Activated CD4-positive, CD25-positive, alpha-beta regulatory T cell treated with anti-CD3 and anti-CD28 coated beads, Interleukin-2, amount 50 U/mL, for 24 hours (primary cell): Measurements from ENCODE around the gene MICALL1.

Experiments
- ATAC-seq, 2 donors: fragments of 150-1000 bp; cut with Tn5 transposase; one replicate each; pipeline ENCODE4 v1.10.0; 2021; ENCODE audit warnings: mild to moderate bottlenecking in 1 of 2, moderate library complexity in 1 of 2

MICALL1 gene, protein sequence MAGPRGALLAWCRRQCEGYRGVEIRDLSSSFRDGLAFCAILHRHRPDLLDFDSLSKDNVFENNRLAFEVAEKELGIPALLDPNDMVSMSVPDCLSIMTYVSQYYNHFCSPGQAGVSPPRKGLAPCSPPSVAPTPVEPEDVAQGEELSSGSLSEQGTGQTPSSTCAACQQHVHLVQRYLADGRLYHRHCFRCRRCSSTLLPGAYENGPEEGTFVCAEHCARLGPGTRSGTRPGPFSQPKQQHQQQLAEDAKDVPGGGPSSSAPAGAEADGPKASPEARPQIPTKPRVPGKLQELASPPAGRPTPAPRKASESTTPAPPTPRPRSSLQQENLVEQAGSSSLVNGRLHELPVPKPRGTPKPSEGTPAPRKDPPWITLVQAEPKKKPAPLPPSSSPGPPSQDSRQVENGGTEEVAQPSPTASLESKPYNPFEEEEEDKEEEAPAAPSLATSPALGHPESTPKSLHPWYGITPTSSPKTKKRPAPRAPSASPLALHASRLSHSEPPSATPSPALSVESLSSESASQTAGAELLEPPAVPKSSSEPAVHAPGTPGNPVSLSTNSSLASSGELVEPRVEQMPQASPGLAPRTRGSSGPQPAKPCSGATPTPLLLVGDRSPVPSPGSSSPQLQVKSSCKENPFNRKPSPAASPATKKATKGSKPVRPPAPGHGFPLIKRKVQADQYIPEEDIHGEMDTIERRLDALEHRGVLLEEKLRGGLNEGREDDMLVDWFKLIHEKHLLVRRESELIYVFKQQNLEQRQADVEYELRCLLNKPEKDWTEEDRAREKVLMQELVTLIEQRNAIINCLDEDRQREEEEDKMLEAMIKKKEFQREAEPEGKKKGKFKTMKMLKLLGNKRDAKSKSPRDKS

DNA sequence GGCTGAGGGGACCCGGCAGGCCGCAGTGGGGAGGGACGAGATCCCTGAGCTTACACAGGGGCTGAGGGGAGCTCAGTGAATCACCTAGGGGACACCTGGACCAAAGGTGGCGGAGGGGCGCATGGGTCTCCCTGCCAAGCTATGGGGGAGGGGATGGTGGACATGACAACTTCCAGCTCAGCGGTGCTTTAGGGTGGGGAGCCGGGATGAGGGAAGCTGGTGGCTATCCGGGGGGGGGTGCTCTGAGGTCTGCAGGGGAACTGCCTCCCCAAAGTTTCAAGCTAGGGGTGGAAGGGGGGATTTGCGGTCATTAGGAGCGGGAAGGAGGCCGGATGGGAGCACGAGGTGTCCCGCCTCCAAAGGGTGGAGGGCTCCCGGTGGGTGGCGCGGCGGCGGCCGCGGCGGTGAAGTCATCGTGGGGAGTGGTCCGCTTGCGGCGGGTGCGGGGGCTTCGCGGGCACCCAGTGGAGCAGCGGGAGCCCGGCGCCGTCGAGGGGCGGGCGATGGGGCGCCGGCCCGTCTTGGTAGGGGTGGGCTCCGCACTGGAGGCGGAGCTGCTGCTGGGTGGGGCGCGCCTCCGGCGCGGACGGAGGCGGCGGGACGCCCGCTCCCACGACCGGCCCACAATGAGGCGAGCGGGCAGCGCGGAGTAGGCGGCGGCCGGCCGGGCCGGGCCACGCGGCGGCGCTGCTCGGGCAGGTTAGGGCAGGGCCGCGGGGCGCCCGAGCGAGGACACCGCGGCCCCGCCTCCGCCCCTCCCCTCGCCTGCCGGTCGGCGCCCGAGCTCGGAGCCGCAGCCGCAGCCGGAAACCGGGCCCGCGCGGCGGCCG is at the start of gene MICALL1:
Gene MICALL1, plus strand, starts transcription at position 764 of the 830 bp plus-strand sequence. CDS start 126 bp downstream, outside the sequence.
- ATAC-seq, result peak; percentile 86

DNA sequence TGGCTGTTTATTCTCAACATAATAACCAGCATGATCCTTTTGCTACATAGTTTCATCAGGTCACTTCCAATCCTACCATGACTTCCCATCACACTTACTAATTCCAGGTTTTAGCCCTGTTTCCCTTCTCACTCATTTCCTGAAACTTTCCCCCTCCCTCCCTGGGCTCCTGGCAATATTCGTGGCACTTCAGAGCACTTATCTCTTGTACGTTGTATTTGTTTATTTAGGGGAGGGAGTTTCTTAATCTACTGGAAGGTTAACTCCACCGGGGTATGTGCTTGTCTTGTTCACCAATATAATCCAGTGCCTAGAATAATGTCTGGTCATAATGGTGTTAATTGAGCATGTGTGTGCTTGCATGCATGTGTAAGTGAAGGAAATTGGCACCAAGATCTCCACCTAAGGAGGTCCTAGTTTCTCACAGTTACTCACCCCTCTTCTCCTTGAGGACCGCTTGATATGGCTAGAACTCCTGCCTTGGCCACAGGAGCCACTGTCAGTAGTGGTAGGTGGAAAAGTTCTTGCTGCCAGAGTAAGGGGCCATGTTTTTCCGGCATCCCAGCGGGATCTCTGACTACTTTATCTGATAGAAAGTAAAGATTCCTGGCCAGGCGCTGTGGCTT is 45.2 kb upstream of the MICALL1 start:
- ATAC-seq, result no peak

DNA sequence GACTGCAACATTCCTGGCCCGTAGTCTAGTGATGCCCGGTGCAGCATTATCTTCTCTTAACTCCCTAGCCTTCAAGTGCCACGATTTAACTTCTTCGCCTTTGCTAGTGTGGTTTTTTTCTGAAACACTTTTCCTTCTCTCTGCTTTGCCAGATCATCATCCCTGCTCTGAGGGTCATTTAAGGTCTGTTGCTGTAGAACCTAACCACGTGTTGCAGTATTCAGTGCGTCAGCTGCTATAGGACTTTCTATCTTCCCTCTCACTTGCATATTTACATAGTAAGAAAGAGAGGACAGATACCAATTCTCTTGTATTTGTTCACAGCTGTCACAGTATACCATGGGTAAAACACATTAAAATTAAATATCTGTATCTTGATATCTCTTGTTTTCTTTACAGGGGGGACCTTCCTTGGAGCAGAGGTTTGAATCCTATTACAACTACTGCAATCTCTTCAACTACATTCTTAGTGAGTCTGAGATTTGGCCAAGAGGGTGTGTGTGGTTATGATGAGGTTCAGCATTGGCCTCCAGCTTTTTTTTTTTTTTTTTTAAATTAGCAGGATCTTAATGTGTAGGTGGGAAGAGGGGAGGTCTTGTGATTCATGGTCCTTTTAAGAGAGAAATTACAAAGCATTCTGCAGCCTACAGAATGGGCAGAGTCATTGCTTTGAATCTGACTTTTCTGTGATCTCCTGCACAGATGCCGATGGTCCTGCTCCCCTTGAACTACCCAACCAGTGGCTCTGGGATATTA is 43.3 kb upstream of the MICALL1 start:
- ATAC-seq, result peak; percentile 13 to 20

DNA sequence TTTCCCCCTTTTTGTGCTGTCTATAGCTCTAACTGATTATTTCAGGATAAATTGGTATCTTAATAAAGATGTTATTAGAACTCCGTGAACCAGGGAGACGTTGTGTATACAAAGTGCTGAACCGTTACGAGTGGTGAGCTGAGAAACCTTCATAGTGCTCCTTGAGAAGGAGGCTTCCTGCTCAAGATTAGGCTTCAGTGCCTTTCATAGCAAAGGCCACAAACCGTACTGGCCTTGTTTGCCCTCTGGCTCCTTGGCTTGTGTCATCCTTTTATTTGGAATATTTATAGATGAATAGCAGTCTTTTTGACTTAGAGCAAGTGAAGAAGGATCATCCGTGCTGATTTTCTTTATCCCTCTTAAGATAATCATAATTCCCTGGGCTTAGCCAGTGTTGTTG is 40.6 kb upstream of the MICALL1 start:
- no peak for ATAC-seq

DNA sequence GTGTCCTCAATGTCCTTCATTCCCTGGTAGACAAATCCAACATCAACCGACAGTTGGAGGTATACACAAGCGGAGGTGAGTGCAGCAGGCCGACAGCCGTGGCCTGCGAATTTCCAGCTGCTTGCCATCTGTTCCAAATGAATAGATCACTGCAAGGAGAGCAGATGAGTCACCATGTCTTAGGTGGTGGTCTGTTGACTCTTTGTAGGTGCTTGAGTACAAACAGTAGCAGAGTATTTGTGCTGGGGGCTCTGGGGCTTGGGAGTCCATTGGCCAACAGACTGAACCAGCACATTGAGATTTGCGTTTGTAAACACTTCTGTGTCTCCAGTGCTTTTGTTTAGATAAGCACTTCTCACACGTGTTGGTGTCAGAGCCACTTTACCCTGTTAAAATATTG is 35.8 kb upstream of the MICALL1 start:
- ATAC-seq, result no peak

DNA sequence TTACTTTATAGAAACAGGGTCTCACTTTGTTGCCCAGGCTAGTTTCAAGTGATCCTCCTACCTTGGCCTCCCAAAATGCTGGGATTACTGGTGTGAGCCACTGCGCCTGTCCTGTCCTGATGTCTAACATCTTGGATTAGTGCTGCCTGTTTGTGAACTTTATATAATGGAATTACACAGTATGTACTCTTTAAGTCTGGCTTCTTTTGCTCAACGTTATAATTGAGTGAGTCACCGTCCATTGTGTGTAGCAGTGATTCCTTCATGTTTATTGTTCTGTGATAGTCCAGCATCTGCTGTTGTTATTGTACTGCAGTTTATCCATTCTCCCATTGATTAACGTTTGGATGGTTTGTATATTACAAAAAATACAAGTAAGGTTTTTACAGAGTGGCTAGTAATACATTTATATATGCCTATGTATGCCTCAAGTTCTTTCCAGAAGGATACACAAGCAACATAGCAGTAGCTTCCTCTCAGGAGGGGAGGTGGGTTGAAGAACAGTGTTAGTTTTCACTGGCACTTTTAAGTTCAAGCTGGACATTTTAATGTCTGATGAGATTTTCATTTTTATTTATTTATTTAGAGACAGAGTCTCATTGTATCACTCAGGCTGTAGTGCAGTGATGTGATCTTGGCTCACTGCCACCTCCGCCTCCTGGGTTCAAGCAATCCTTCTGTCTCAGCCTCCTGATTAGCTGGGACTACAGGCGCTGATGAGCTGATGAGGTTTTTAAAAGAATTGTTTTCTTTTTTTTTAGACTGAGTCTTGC is 25.2 kb upstream of the MICALL1 start:
- ATAC-seq, result no peak

DNA sequence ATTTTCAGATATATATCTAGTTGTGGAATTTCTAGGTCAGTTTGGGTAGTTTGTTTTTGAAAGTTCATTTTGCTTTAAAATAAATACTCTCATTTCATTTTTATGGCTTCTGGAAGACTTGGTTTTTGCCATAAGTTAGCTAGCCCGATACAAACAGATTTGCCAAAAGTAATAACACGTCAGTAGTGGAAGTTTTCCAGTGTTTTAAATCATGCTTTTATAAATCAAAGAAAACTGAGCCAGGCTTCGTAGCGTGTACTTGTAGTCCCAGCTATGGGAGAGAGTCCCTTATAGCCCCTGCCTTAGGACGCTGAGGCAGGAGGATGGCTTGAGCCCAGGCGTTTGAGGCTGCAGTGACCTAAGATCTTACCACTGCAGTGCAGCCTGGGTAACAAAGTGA is 21.7 kb upstream of the MICALL1 start:
- ATAC-seq, result no peak

DNA sequence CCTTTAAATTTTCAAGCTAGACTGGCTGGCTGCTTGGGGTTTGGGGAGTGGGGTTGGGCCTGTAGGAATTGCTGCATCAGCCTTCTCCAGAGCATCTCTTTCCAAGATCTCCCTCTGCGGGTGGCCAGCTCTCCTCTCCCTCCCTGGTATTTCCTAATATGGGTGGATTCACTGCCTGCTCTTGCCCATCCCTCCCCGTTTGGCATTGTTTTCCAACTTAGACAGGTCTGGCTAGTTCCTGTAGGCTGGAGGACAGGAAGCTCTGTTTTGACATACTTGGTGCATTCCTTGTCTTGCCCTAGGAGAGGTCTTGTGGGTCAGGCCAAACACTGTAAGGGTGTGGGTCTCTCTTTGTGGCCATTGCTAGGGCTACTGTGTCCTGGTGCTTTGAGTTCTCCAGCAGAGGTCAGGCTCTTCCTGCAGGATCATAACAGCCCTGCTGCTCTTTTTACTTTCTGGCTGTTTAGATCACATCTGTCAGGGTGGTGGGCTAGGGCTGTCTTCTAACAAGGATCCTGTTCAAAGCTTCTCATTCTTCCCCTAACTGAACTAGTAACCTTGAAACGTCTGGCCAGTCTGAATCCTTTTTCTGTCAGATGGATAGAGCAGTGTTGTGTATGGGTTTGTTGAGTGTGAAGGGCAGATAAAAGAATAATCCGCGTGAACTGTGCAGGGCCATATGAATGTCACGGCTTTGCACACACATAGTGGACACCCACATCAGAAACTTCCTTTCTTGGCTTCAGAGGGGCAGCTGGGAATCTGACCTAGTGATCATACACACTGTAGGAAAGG is 18.3 kb upstream of the MICALL1 start:
- no peak for ATAC-seq

DNA sequence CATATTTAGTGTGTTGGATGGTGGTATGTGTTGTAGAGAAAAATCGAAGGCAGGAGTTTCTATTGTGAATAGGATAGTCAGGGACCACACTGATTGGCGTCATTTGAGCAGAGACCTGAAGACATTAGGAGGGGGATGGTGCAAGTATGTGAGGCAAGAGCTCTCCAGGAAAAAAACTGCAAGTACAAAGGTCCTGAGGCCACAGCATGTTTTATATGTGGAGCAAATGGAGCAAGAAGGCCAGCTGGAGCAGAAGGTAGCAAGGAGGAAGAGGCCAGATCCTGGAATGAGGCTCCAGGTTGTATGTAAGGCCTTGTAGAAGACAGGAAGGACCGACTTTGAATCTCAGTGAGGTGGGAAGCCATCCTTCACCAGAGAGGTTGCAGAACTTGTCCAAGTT is 14.2 kb upstream of the MICALL1 start:
- no peak for ATAC-seq

DNA sequence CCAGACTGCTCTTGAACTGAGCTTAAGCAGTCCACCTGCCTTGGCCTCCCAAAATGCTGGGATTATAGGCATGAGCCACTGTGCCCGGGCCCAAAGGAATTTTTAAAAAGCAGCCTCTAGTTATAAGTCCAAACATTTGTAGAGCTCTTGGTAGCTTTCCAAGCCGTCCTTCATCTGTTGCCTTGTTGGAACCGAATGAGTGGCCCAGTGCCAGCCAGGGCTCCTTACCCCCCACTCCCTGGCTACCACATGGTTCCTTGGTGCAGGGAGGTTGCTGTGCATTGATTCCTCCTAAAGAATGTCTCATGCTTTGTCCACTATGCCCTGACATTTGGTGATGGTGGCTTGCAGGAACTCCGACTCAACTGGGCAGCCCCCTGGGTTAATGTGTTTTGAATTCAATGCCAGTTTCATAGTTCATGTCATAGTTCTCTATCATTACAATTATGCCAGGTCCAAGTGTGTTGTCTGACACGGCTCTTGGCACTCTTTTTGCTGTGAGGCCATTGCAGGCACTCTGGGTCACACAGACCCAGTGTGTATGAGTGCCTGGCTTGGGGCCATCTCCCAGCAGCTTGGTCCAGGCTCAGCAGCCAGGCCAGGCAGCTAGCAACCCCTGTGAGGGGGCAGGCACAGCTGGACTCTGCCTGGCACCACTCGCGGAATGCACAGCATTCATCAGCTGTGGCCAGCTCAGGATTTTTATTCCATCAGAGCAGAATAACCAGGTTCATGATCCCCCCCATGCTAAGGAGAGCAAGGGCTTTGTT is 13.3 kb upstream of the MICALL1 start:
- ATAC-seq, result no peak

DNA sequence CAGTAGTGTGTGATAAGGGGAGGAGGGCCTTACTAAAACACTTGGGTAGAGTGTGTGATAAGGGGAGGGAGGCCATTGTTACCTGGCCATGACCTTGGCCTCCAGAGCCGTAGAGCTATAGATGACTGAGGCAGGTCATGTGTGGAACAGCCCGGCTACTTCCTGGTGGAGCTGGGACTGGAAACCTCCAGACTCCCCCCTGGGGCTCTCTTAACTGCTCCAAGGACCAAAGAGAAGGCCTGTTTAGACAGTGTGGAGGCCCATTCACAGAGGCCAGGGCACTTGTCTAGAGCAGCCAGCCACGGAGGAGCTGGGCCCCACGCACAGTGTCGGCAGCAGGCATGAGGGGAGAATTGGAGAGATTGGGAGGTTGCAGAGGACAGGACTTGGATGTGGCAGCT is 12.5 kb upstream of the MICALL1 start:
- no peak for ATAC-seq

DNA sequence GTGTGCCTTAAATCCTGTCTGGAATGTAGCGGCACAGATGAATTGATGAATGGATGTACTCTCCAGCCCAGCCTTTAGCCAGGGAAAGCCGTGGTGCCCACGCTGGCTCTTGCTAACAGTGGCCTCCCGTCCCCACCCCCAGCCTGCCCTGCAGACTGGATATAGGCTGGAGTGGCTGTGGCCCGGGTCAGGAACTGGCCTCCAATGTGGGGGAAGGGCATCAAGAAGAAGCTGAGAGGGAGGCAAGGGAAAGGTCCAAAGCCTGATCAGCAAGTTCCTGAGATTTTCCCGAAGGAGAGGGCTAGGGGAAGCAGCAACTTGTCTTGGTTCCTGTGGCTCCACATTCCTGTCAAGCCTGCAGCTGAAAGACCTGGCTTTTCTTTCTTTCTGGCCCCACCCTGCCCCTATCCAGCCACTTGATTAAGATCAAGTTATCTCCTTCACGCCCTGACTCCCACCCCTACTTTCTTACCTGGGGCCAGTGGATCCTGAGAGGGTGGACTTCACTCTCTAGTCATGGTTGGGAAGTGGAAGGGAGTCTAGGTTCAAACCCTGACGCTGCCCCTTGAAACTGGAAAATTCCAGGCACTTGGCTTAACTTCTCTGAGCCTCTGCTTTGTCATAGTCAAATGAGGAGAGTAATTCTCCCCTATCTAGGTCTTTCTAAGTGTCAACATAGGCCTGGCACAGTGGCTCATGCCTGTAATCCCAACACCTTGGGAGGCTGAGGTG is 11.0 kb upstream of the MICALL1 start:
- ATAC-seq, result no peak

DNA sequence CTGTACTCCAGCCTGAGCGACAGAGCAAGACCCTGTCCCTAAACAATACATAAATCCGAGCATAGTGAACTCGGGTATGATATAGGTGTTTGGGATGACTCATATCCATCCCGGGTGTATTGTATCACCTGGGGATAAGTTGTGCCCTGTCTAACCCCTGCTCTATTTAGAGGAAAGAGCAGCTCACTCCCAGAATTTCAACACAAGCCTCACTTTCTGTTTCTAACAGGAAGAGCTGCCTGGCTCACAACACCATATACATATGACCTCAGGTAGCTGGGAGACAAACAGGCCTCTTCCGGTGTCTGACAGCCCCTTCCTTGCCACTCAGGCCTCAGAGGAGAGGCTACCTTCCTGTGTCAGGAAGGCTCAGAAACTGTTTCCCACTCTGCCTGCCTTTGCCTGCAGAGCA is 9.9 kb upstream of the MICALL1 start:
- ATAC-seq, result peak; percentile 70 to 73

DNA sequence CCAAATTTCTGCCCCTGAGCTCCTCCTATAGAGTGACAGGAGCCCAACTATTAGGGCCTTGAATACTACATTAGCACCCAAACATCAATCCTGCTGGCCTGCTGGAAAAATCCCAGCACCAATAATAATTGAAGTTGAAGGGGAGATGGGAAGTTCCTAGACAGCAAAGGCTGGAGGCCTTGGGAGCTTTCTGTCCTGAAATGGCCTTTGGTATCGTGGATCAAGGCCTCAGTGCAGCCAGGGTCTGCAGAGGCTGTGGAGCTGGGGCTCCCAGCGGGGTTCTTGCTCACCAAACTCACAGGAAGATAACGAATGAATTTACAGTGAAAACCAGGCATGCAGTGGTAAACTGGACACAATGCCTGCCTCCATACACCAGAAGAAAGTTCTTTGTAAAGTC is 9.2 kb upstream of the MICALL1 start:
- ATAC-seq, result no peak

DNA sequence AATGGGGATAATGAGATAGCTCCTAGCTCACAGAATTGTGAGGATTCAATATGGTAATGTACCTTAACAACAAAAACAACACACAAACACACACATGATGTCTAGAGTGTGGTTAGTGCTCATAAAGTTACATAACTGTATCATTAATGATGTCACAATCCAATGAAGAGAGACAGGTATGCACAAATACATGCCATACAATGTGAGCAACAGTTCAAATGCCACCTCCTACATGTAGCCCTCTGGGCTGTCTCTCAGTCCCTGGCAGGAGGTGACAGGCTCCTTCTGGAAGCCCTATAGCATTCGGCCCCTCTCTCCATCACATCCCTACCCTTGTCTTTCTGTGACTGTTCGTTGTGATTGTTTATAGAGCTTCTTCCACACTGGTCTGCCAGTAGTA is 8.3 kb upstream of the MICALL1 start:
- no peak for ATAC-seq

DNA sequence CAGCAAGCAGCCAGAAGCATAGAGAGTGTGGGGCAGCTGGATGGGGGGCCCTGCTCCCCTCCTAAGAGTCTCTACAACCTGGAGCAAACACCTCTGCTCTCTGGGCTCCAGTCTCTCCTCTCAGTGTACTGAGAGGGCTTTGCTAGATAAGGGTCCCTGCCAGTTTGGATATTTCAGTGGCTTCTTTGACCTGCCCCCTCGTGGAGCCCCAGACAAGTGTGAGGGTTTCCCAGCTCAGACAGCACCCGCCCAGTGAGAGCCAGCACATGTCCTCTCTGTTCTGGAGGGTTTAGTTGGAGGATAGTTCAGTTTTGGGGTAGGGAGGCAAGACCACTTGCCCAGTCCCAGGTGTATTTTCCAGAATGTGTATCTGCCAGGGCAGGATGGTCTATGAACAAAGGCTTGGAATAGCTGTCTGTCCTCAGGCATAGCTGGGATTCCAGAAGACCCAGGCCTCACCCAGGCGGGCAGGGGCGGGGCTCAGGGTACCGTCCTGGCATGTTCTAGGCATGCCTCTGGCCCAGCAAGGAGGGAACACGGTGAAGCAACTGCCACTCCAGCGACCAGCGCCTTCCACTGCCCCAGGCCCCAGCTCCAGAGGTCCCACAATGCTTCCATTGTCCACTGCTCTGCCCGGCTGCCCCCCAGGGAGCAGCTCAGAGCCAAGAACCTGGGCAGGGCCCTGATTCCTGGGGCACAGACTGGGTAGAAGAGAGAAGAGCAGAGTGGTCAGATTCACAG is 7.5 kb upstream of the MICALL1 start:
- no peak for ATAC-seq
